AG09309 (cell line): ENCODE data around the gene RGS3.
"Not testable (repeated sequence)": the region's sequence is repeated elsewhere in the genome, so short reads cannot be mapped to it uniquely, and the experiment has no call there.

Source experiments
- DNase-seq: peaks from one replicate; pipeline ENCODE4 v3.0.0-alpha.2; 2010; ENCODE audit warnings: low read depth
- H3K4me3 ChIP-seq: 2 replicates; pipeline ENCODE4 v1.5.1; 2011; ENCODE audit warnings: mild to moderate bottlenecking, low read depth, low read length, moderate library complexity; ENCODE audit not compliant: control insufficient read depth
- TF ChIP-seq, protein P1 (sequence below): IDR thresholded peaks from 2 replicates; pipeline ENCODE4 v1.5.1; 2011; ENCODE audit warnings: mild to moderate bottlenecking, low read depth, low read length, inconsistent platforms; ENCODE audit not compliant: insufficient read depth, control insufficient read depth; ENCODE audit errors: missing control alignments

The RGS3 gene

DNA sequence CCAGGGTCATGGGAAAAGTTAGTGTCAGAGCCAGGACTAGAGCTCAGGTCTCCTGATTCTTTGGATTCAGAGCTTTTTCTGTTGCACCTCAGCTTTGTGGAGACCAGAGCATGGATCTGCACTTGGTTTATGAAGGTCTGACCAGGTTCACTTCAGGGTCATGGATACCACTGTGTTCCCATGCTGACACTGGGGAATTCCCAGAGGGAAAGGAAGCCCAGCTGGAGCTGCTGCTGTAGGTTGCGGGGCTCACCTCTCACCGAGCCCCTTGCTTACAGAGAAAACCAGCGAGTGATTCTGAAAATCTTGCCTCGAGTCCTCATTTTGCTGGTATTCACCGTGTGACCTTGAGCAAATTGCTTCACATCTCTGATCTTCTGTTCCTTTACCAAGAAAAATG, 83.0 kb downstream of the RGS3 start:
- DNase-seq, result no peak
- TF ChIP-seq, protein P1, sequence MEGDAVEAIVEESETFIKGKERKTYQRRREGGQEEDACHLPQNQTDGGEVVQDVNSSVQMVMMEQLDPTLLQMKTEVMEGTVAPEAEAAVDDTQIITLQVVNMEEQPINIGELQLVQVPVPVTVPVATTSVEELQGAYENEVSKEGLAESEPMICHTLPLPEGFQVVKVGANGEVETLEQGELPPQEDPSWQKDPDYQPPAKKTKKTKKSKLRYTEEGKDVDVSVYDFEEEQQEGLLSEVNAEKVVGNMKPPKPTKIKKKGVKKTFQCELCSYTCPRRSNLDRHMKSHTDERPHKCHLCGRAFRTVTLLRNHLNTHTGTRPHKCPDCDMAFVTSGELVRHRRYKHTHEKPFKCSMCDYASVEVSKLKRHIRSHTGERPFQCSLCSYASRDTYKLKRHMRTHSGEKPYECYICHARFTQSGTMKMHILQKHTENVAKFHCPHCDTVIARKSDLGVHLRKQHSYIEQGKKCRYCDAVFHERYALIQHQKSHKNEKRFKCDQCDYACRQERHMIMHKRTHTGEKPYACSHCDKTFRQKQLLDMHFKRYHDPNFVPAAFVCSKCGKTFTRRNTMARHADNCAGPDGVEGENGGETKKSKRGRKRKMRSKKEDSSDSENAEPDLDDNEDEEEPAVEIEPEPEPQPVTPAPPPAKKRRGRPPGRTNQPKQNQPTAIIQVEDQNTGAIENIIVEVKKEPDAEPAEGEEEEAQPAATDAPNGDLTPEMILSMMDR, result no peak
- H3K4me3 ChIP-seq, result no peak overlapping the region

DNA sequence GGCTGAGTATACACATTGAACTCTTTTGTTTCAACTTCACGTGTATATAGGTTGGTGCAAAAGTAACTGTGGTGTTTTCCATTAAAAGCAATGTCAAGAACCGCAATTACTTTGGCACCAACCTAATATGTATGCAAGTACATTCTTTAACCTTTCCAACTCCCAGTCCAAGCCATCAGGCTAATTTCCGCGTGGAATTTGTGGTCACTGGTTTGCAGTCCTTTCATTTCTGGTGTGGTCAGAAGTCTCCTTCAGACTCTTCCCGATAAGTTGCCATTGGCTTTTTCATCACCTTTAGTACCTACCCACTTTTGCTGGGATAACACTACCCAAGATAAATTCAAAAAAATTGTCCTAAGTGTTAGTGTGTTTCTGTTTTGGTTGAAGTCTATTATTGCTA, 84.0 kb downstream of the RGS3 start:
- no peak for DNase-seq
- H3K4me3 ChIP-seq, result no peak overlapping the region
- TF ChIP-seq, protein P1, result no peak

DNA sequence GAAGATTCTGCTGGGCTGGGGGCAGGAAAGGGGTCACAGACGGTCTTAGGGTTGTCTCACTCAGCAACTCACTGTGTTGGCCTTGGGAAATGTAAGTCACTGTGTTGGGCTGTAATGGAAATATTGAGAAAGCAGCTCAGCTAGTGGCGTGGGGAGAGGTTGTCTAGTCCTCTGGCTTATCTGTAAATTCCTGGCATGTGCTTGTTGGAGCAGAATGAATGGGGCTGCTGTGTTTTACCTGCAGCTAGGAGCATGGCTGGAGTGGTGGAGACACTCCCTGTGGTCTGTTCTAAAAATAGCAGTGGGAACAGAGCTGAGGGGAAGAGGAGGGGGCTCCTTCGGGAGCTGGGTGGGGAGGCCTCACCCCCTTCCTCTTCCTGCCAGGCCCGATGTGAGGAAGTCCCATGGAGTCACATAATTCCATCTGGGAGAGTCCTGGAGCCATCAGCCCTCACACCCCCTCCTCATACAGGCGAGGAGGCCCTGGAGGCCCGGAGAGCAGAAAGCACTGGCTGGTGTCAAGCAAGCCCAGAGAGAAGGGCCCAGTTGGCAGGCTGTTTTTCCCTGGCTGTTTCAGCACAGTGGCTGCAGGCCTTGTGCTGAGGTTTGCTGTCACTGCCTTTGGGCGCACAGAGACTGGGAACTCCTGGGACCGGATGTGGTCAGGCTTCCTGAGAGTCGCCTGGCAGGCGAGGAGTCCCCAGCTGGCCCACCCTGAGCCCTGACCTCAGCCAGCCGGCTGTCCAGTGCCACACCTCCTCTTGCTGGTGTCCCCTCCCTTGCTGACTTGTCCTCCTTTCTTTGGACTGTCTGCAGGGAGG, 84.9 kb downstream of the RGS3 start:
- H3K4me3 ChIP-seq, result no peak overlapping the region
- TF ChIP-seq, protein P1, result no peak
- no peak for DNase-seq

DNA sequence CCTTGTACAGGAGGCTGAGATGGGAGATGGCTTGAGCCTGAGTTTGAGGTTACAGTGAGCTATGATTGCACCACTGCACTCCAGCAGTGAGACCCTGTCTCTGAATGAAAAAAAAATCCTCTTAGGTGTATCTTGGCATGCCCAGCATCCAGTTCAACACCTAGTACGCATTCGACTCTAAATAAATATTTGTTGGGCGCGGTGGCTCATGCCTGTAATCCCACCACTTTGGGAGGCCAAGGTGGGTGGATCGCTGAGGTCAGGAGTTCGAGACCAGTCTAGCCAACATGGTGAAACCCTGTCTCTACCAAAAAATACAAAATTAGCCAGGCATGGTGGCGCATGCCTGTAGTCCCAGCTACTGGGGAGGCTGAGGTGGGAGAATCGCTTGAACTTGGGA, 86.4 kb downstream of the RGS3 start:
- not testable (repeated sequence) for H3K4me3 ChIP-seq, DNase-seq

DNA sequence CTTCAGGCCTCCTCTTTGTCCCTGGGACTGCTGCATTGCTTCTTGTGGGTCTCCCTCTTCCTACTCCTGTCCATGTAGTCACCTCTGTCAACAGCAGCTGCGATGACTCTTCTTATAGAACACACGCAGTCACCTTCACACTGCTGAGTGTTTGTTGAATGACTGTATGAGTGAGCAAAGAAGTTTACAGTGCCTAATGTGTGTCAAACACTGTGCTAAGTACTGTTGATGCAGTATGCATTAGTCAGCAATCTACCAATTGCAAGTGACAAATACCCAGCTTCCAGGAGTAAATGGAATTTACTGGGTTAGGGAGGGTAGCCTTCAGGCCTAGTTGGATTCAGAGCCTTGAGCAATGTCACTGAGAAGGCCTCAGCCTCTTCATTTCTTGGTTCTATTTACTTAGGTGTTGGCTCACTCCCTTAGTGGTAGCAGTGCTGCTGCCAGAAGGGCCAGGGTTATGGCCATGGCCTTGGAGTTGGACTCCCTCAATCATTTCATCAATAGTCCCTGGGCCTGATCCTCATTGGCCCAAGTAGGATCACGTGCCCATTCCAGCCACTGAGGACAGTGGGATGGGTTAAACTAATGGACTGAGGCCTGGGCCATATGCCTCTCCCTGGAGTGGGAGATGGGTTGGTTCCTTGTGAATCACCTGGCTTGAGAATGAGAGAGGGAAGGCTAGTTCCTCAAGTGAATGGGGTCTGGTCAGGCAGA, 93.5 kb downstream of the RGS3 start:
- TF ChIP-seq, protein P1, result no peak
- H3K4me3 ChIP-seq, result no peak overlapping the region
- no peak for DNase-seq

DNA sequence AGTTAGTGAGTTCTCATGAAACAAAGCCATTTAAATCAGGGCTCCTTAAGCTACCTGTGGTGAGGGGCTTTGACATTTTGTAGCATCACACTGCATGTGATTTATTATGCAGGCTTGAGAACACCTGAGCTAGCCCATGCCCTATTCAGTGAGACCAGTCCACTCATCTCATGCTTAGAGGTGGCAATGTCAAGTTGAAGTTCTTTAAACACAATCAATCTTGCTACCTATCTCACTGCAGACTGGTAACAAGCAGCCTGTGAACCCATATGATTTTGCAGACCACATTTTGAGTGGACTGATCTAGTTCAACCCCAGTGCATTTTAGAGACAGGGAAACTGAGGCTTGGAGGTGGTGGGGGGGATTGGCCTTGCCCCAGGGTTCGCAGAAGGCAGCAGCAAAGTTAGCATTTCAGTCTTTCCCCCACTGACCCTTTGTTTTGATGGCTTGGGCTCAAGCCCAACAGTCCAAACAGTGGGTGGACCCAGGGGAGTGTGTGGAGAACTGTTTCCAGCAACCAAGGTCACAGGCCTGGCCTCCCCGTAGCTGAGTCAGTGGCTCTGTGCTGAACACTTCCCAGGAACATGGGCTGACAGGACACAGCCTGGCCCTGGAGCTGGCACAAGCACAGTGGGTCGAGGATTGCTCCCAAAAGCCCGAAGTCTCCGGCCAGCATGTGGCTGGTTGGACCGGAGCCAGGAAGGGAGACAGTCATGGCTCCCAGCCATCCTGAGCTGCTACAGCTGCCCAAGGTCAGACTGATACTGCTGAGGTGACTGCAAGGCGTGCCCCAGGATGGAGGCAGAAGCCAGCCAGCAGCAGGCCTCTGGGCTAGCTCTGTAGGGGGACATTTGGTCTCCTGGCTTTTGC, 95.3 kb downstream of the RGS3 start:
- TF ChIP-seq, protein P1, result no peak
- no peak overlapping the region for H3K4me3 ChIP-seq

More for the DNA sequence above, 95.3 kb downstream of the RGS3 start:
- no peak for DNase-seq
